Thyroid gland (tissue), 4 donors: ENCODE results near the gene GLRX. TPM values are rescaled to one million over a fixed set of nuclear protein-coding genes. Genes with fewer than 3 reads are reported as not detected.
"Not testable (repeated sequence)": the region's sequence is repeated elsewhere in the genome, so short reads cannot be mapped to it uniquely, and the experiment has no call there.

Source experiments
- DNase-seq, 2 donors: peaks; one replicate each; pipeline ENCODE4 v3.0.0-alpha.2; 2019
- H3K27ac ChIP-seq, 3 donors: fragments of 200-600 bp; sonication (generic); 1 replicate in 2 of 3; 2 replicates in 1 of 3; pipeline ENCODE4 v1.5.1; 2016 to 2019; ENCODE audit warnings: mild to moderate bottlenecking in 1 of 3, moderate library complexity in 1 of 3
- H3K27me3 ChIP-seq: fragments of 200-600 bp; sonication (generic); one replicate; pipeline ENCODE4 v1.5.1; 2019
- H3K36me3 ChIP-seq, 2 donors: fragments of 200-600 bp; sonication (generic); one replicate each; pipeline ENCODE4 v1.5.1; 2016 to 2019
- H3K4me1 ChIP-seq, 2 donors: fragments of 200-600 bp; sonication (generic); one replicate each; pipeline ENCODE4 v1.5.1; 2017 to 2019
- H3K4me3 ChIP-seq, 3 donors: fragments of 200-600 bp; sonication (generic); replicated peaks in 1 of 3; 1 replicate in 2 of 3; 2 replicates in 1 of 3; pipeline ENCODE4 v1.5.1; 2016; ENCODE audit warnings: mild to moderate bottlenecking in 1 of 3
- H3K9me3 ChIP-seq: fragments of 200-600 bp; sonication (generic); one replicate; pipeline ENCODE4 v1.5.1; 2017
- CTCF ChIP-seq, 6 experiments: fragments of 200-600 bp in 3 of 6; fragments of 450-650 bp in 3 of 6; sonication (generic) in 3 of 6; IDR thresholded peaks; one replicate each; pipeline ENCODE4 v1.5.1; 2016 to 2019; ENCODE audit warnings: antibody characterized with exemption in 6 of 6, mild to moderate bottlenecking in 2 of 6, inconsistent platforms in 1 of 6, moderate library complexity in 1 of 6
- POLR2A ChIP-seq, 2 donors: fragments of 450-650 bp; IDR thresholded peaks; one replicate each; pipeline ENCODE4 v1.6.1; 2017; ENCODE audit warnings: antibody characterized with exemption in 2 of 2, mild to moderate bottlenecking in 2 of 2, moderate library complexity in 1 of 2
- WGBS, 2 donors: methylation state at CpG; one replicate each; pipeline ENCODE4 v1.1.5; 2017; 5-methylcytosine and 5-hydroxymethylcytosine counted together
- intact Hi-C: fragments of 100-400 bp; cut with DNase I; formaldehyde crosslinking; loops from one replicate; pipeline ENCODE4 v1.15.1; 2023
- total RNA-seq, 4 donors: library from RNA; depleted of rRNA; stranded (reverse); fragments of >200 nt; gene quantifications; one replicate each; pipeline ENCODE4 v1.2.3, GENCODE V29; 2016

The GLRX gene
- total RNA-seq, 4 donors from 2014 or later = 30.1 to 68.7 (median 37.7) TPM

DNA sequence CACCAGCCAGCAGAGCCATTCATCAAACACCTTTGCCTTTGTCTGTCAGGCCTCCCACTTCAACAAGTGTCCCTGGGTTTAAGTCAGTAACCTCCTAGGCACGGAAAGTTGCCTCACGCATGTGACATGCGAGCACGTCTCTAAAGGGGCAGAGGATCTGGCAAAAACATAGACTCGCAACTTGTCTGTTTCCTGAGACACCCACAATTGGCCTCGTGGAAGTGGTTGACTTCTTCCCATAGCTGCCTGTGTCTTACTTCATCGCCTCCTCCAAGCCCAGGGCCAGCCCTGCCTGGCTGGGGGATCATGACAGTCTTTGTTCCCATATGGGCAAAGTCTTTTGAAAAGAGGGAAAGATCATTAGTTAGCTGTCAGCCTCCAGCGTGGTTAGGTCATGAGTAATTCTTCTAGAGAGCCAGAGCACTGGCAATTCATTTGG, 35.5 kb upstream of the GLRX start:
- Histone ChIP-seq H3K9me3 (no peaks in the 10 kb centered on the region), H3K4me1 (peaks cover 10 to 68% of the 10 kb centered on the region in 2 donors), H3K4me3 (no peak overlapping the region), H3K36me3 (no peaks in the 10 kb centered on the region), H3K27me3 (no peaks in the 10 kb centered on the region), H3K27ac (peak overlapping the region; percentile 48 to 70 (median 68))
- 74 to 85% methylated on average over 8 of the region's 8 CpGs for WGBS, 2 donors
- DNase-seq = peak in 1 of 2 donors; percentile 11
- intact Hi-C loops = loop anchor here (2.0 to 5.0 kb wide), 2 partner anchors 479 to 744 kb away; no protein-coding TSS in a partner anchor
- TF ChIP-seq POLR2A (IDR thresholded peaks at IDR 0.05) = no peak
- TF ChIP-seq CTCF (IDR thresholded peaks at IDR 0.05) = no peak

GRCh38 chr5:95857185-95857945, 34.8 kb upstream of the GLRX start:
- peaks cover 10 to 62% of the 10 kb centered on the region in 2 donors for H3K4me1 ChIP-seq
- peak; percentile 49 to 54 for DNase-seq
- peak overlapping the region; percentile 48 to 70 (median 68) for H3K27ac ChIP-seq
- WGBS, 2 donors = 52 to 71% methylated on average over 12 of the region's 12 CpGs
- intact Hi-C loops = loop anchor here (5.0 kb wide), 1 partner anchor 745 kb away; no protein-coding TSS in a partner anchor
- H3K36me3 ChIP-seq = no peaks in the 10 kb centered on the region
- no peak overlapping the region for H3K4me3 ChIP-seq
- TF ChIP-seq CTCF (IDR thresholded peaks at IDR 0.05) (no peak), POLR2A (IDR thresholded peaks at IDR 0.05) (no peak)
- H3K9me3 ChIP-seq = no peaks in the 10 kb centered on the region
- no peaks in the 10 kb centered on the region for H3K27me3 ChIP-seq

DNA sequence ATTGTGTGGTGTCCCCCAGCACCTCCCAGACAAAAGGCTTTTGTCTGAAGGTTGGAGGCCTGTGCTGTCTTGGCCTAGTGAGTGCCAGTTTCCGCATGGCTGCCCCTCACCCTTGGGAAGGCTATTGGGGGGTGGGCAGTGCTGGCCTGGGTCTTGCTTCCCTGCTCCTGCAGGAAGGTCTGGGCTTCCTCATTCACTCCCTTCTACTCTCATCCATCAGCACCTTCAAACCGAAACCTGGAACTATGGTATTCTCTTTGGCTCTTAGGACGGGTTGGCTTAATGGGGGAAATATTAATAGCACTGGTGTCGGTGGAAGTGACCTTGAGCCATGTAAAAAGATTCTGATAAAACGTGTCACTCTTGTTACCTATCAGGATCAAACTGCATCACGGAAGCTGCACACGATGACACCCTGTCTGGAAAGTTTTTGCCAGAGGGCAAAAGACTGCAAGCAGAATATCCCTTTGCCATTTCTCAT, 34.0 kb upstream of the GLRX start:
- Histone ChIP-seq H3K4me1 (peaks cover 4 to 53% of the 10 kb centered on the region in 2 donors), H3K27ac (peak overlapping the region in 2 of 3 donors; percentile 48 to 70), H3K9me3 (no peaks in the 10 kb centered on the region), H3K27me3 (no peaks in the 10 kb centered on the region), H3K36me3 (no peaks in the 10 kb centered on the region), H3K4me3 (no peak overlapping the region)
- 88% methylated on average over 7 of the region's 7 CpGs for WGBS, 2 donors
- TF ChIP-seq POLR2A (IDR thresholded peaks at IDR 0.05) (no peak), CTCF (IDR thresholded peaks at IDR 0.05) (no peak)
- no peak for DNase-seq
- intact Hi-C loops = loop anchor here (5.0 kb wide), 1 partner anchor 746 kb away; no protein-coding TSS in a partner anchor

DNA sequence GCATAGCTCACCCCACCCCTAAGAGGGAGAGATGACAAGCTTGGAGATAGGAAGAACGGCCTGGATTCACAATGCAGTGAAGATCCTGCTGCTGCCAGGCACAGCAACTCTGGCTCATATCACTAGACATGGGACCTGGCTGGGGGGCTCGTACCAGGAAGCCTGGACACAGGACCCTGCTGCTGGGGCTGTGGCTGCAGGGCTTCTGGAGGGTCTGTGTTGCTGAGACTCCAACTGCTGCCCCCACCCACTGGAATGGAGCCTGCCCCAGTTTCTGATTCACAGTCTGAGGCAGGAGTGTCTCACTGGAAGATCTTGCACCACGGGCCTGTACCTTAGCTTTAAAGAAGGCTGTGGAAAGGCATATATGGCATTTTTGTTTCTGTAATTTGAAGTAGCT, 31.0 kb upstream of the GLRX start:
- WGBS, 2 donors = 90 to 93% methylated on average over 3 of the region's 3 CpGs
- no peak overlapping the region for H3K27ac ChIP-seq
- H3K4me3 ChIP-seq = no peak overlapping the region
- no peak for TF ChIP-seq CTCF (IDR thresholded peaks at IDR 0.05)
- TF ChIP-seq POLR2A (IDR thresholded peaks at IDR 0.05) = no peak
- intact Hi-C loops = no loop called here
- H3K27me3 ChIP-seq = no peaks in the 10 kb centered on the region
- DNase-seq = no peak
- H3K4me1 ChIP-seq = peaks cover 4 to 33% of the 10 kb centered on the region in 2 donors
- H3K36me3 ChIP-seq = no peaks in the 10 kb centered on the region
- H3K9me3 ChIP-seq = no peaks in the 10 kb centered on the region

GRCh38 chr5:95852567-95852966, 30.0 kb upstream of the GLRX start:
- intact Hi-C loops = no loop called here
- H3K4me1 ChIP-seq = peaks cover 4 to 24% of the 10 kb centered on the region in 2 donors
- 95 to 97% methylated on average over 5 of the region's 5 CpGs for WGBS, 2 donors
- no peak overlapping the region for H3K4me3 ChIP-seq
- no peak for DNase-seq
- no peaks in the 10 kb centered on the region for H3K36me3 ChIP-seq
- H3K9me3 ChIP-seq = no peaks in the 10 kb centered on the region
- no peaks in the 10 kb centered on the region for H3K27me3 ChIP-seq
- H3K27ac ChIP-seq = no peak overlapping the region
- TF ChIP-seq CTCF (IDR thresholded peaks at IDR 0.05) (no peak), POLR2A (IDR thresholded peaks at IDR 0.05) (no peak)

DNA sequence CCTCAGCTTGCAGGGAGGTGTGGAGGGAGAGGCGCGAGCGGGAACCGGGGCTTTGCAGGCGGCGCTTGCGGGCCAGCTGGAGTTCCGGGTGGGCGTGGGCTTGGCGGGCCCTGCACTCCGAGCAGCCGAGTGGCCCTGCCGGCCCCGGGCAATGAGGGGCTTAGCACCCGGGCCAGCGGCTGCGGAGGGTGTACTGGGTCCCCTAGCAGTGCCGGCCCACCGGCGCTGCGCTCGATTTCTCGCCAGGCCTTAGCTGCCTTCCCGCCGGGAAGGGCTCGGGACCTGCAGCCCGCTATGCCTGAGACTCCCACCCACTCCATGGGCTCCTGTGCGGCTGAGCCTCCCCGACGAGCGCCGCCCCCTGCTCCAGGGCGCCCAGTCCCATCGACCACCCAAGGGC, 28.6 kb upstream of the GLRX start:
- H3K9me3 ChIP-seq, H3K27me3 ChIP-seq, H3K4me1 ChIP-seq, H3K27ac ChIP-seq, intact Hi-C loops, H3K4me3 ChIP-seq, DNase-seq, H3K36me3 ChIP-seq: not testable (repeated sequence)
- 94 to 98% methylated on average over 15 to 30 of the region's 34 CpGs for WGBS, 2 donors
